HepG2 (cell line): Measurements from ENCODE around the gene ZNF511. TPM values are rescaled to one million over a fixed set of nuclear protein-coding genes. Genes with fewer than 3 reads are reported as not detected.
A peak's percentile ranks its signal among the peaks of the same experiment; 100 is the strongest.

Experiments
- ATF2 ChIP-seq: sonication (generic); formaldehyde crosslinking; IDR thresholded peaks from 2 replicates; pipeline ENCODE4 v1.4.0; 2020; ENCODE audit warnings: missing genetic modification reagents
- CERS6 ChIP-seq: sonication (generic); formaldehyde crosslinking; IDR thresholded peaks from 2 replicates; pipeline ENCODE4 v1.5.0; 2020; ENCODE audit warnings: missing genetic modification reagents
- CREB1 ChIP-seq, 2 experiments: fragments of 450-650 bp in 1 of 2; IDR thresholded peaks; 2 replicates each; pipeline ENCODE4 v1.6.1; 2016 to 2017; ENCODE audit warnings: control low read depth in 1 of 2, mild to moderate bottlenecking in 1 of 2, missing compliant biosample characterization in 1 of 2, missing genetic modification characterization in 1 of 2
- CTCF ChIP-seq: sonication (generic); formaldehyde crosslinking; IDR thresholded peaks from 2 replicates; pipeline ENCODE4 v1.5.0; 2020; ENCODE audit warnings: mild to moderate bottlenecking, missing genetic modification reagents, moderate library complexity
- DZIP1 ChIP-seq: sonication (generic); formaldehyde crosslinking; IDR thresholded peaks from 2 replicates; pipeline ENCODE4 v1.5.0; 2020; ENCODE audit warnings: mild to moderate bottlenecking, missing genetic modification reagents
- FOSL2 ChIP-seq: sonication (generic); formaldehyde crosslinking; IDR thresholded peaks from 2 replicates; pipeline ENCODE4 v1.4.0; 2020; ENCODE audit warnings: missing genetic modification reagents
- GATA4 ChIP-seq: sonication (generic); IDR thresholded peaks from 2 replicates; pipeline ENCODE4 v1.6.1; 2016; ENCODE audit warnings: antibody characterized with exemption, low read depth, borderline replicate concordance
- GATAD2A ChIP-seq: IDR thresholded peaks from 2 replicates; pipeline ENCODE4 v1.6.1; 2016
- HNRNPH1 ChIP-seq: fragments of 200-400 bp; formaldehyde crosslinking; optimal IDR thresholded peaks from 2 replicates; pipeline ENCODE3; 2017; ENCODE audit warnings: mild to moderate bottlenecking, low read depth, low read length
- MAZ ChIP-seq, 2 experiments: sonication (generic) in 1 of 2; formaldehyde crosslinking in 1 of 2; IDR thresholded peaks; 2 replicates each; pipeline versions ENCODE4 v1.5.0 to v1.6.1; 2012 to 2020; ENCODE audit warnings: low read depth in 2 of 2, mild to moderate bottlenecking in 2 of 2, borderline replicate concordance in 1 of 2, improper control_type of control experiment in 1 of 2, low read length in 1 of 2, missing genetic modification reagents in 1 of 2, moderate library complexity in 1 of 2
- MXD3 ChIP-seq: IDR thresholded peaks from 2 replicates; pipeline ENCODE4 v1.6.1; 2016; ENCODE audit warnings: mild to moderate bottlenecking, missing biosample characterization, missing genetic modification reagents
- SAP130 ChIP-seq: IDR thresholded peaks from 2 replicates; pipeline ENCODE4 v1.6.1; 2016; ENCODE audit warnings: low read depth
- SIN3A ChIP-seq: IDR thresholded peaks from 2 replicates; pipeline ENCODE4 v1.6.1; 2011; ENCODE audit warnings: low read depth, mild to moderate bottlenecking, control low read depth, low read length, borderline replicate concordance
- STAG1 ChIP-seq: sonication (generic); formaldehyde crosslinking; IDR thresholded peaks from 2 replicates; pipeline ENCODE4 v1.4.0; 2020; ENCODE audit warnings: missing genetic modification reagents
- ZFX ChIP-seq: sonication (generic); formaldehyde crosslinking; IDR thresholded peaks from 2 replicates; pipeline ENCODE4 v1.4.0; 2020; ENCODE audit warnings: mild to moderate bottlenecking, low read depth, missing genetic modification reagents, moderate library complexity
- ZFY ChIP-seq: sonication (generic); formaldehyde crosslinking; IDR thresholded peaks from 2 replicates; pipeline ENCODE4 v1.4.0; 2020; ENCODE audit warnings: missing genetic modification reagents
- ZNF160 ChIP-seq: sonication (generic); formaldehyde crosslinking; IDR thresholded peaks from 2 replicates; pipeline ENCODE4 v1.8.0; 2022; ENCODE audit warnings: mild to moderate bottlenecking, inconsistent platforms, missing genetic modification reagents
- ZNF232 ChIP-seq: sonication (generic); formaldehyde crosslinking; IDR thresholded peaks from 2 replicates; pipeline ENCODE4 v1.4.0; 2020; ENCODE audit warnings: missing genetic modification reagents, borderline replicate concordance
- ZNF251 ChIP-seq: sonication (generic); formaldehyde crosslinking; IDR thresholded peaks from 2 replicates; pipeline ENCODE4 v1.9.0; 2021; ENCODE audit warnings: mild to moderate bottlenecking, missing genetic modification reagents
- ZNF292 ChIP-seq: sonication (generic); formaldehyde crosslinking; IDR thresholded peaks from 2 replicates; pipeline ENCODE4 v1.8.1; 2022; ENCODE audit warnings: mild to moderate bottlenecking, low read depth, missing genetic modification reagents, borderline replicate concordance
- ZNF3 ChIP-seq: IDR thresholded peaks from 2 replicates; pipeline ENCODE4 v1.7.0; 2017; ENCODE audit warnings: inconsistent platforms
- ZNF331 ChIP-seq: sonication (generic); formaldehyde crosslinking; IDR thresholded peaks from 2 replicates; pipeline ENCODE4 v1.4.0; 2020; ENCODE audit warnings: missing genetic modification reagents
- ZNF713 ChIP-seq: sonication (generic); formaldehyde crosslinking; IDR thresholded peaks from 2 replicates; pipeline ENCODE4 v1.4.0; 2020; ENCODE audit warnings: mild to moderate bottlenecking, missing genetic modification reagents
- polyA plus RNA-seq, 8 experiments: library from polyadenylated mRNA; depleted of rRNA in 3 of 8; stranded (reverse) in 7 of 8; unstranded in 1 of 8; fragments of >200 nt; fragmentation: Illumina TruSeq in 4 of 8; extraction: Trizol in 4 of 8; gene quantifications; 2 replicates each; pipeline versions ENCODE4 v1.2.1 to v1.2.3, GENCODE V29; 2011 to 2016; ENCODE audit warnings: low read depth in 4 of 8, missing spikeins in 1 of 8, mixed read lengths in 1 of 8; ENCODE audit not compliant: insufficient read depth in 1 of 8
- total RNA-seq, 5 experiments: library from RNA; depleted of rRNA; stranded (reverse); fragments of >200 nt; fragmentation: Illumina TruSeq; extraction: Trizol; gene quantifications; 2 replicates each; pipeline ENCODE4 v1.2.3, GENCODE V29; 2016; ENCODE audit warnings: low read depth in 1 of 5

Gene ZNF511
- total and polyA plus RNA-seq, 2 of the 13 experiments (the other 11 are each of a cell fraction or from before 2014, with no cell fraction given), result 35.6 to 66.4 TPM

- 0 out of 2 replicates have a peak, but pooled peaks have one; percentile 28 for TF ChIP-seq ZNF331
- no peak for TF ChIP-seq GATA4
- no peak for TF ChIP-seq ZFY (CRISPR knock-in tag)
- TF ChIP-seq ZFX (CRISPR knock-in tag), result peak; percentile 57
- TF ChIP-seq CERS6 (CRISPR knock-in tag), result no peak
- TF ChIP-seq ZNF232 (CRISPR knock-in tag), result peak; percentile 45; the same call in 1 of the 2 replicates
- TF ChIP-seq HNRNPH1, result no peak
- no peak for TF ChIP-seq CREB1 (IDR thresholded peaks at IDR 0.05)
- TF ChIP-seq CREB1 (CRISPR knock-in tag; IDR thresholded peaks at IDR 0.05), result peak; percentile 28; the same call in 1 of the 2 replicates
- TF ChIP-seq ATF2 (CRISPR knock-in tag), result no peak
- TF ChIP-seq FOSL2 (CRISPR knock-in tag), result 0 out of 2 replicates have a peak, but pooled peaks have one; percentile 4
- no peak for TF ChIP-seq ZNF251 (CRISPR knock-in tag)
- peak; percentile 42; the same call in 1 of the 2 replicates for TF ChIP-seq GATAD2A
- TF ChIP-seq ZNF160 (CRISPR knock-in tag), result no peak
- no peak for TF ChIP-seq DZIP1 (CRISPR knock-in tag)
- peak; percentile 61; the same call in 1 of the 2 replicates for TF ChIP-seq SIN3A
- TF ChIP-seq ZNF292 (CRISPR knock-in tag), result no peak
- TF ChIP-seq STAG1 (CRISPR knock-in tag), result peak; percentile 44
- TF ChIP-seq ZNF3, result no peak
- TF ChIP-seq ZNF713 (CRISPR knock-in tag), result no peak
- peak; percentile 88 for TF ChIP-seq CTCF (CRISPR knock-in tag)
- no peak for TF ChIP-seq MAZ (IDR thresholded peaks at IDR 0.05; ENCODE audit: borderline replicate concordance, low read depth, low read length)
- TF ChIP-seq MAZ (CRISPR knock-in tag; IDR thresholded peaks at IDR 0.05; ENCODE audit: low read depth), result no peak
- TF ChIP-seq SAP130 (CRISPR knock-in tag), result peak; percentile 71
- TF ChIP-seq MXD3 (CRISPR knock-in tag), result no peak
These were observed 816 bp upstream of the ZNF511 start (continued) for GRCh38 chr10:133307776-133308420.
